Renal cortical epithelial cell (primary cell): ENCODE data around the gene RFT1. TPM values are rescaled to one million over a fixed set of nuclear protein-coding genes. Genes with fewer than 3 reads are reported as not detected.
"Not testable (repeated sequence)": the region's sequence is repeated elsewhere in the genome, so short reads cannot be mapped to it uniquely, and the experiment has no call there.

Experiments
- DNase-seq: peaks from one replicate; pipeline ENCODE4 v3.0.0-alpha.2; 2011; ENCODE audit warnings: low read depth
- total RNA-seq: library from RNA; depleted of rRNA; stranded (reverse); fragments of >200 nt; gene quantifications from 2 replicates; pipeline ENCODE4 v1.2.3, GENCODE V29; 2014

Gene RFT1
- total RNA-seq, 1 donor from 2014 or later = 15.0 TPM

DNA sequence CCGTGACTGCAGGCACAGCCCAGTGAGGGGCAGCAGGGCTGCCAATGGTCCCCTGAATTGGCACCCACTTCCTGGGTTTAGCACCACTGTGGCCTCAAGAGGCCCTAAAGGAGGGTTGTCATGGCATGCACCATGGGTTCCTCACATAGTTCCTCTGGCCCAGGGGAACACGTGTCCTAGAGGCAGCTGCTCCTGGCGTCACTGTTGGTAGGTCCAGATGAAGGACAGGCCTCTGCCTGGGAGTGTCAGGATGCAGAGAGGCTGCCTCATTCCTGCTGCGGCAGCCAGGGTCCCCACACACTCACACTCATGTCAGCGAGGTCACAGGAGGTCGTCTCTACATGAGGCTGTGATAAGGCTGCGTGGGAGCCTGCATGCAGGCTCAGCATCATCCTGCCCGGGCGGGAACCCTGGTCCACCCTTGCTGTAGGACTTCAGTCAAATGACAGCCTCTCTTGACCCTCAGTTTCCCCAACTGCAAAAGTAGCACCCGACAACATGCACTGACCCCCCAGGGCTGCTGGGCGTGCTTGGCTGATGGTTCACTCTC is 58.3 kb downstream of the RFT1 start:
- DNase-seq = no peak

- no peak for DNase-seq
These were observed 60.7 kb downstream of the RFT1 start for GRCh38 chr3:53069422-53070068.

DNA sequence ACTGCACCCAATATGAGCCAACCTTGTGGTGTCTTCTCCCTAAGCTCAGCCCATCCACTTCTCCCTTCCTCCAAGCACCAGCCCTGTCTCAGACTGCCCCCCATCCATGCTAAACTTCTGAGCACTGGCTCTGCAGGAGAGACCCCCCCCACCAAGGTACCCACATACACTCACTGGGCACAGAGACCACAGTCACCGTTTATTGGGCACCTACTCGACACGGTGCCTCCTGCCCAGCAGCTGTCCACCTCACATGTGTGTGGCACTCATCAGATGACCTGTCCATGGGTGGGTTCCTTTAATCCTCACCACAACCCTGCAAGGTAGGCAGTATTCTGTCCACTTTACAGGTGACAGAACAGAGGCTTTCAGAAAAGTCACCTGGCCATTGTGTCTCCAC is 62.1 kb downstream of the RFT1 start:
- no peak for DNase-seq

DNA sequence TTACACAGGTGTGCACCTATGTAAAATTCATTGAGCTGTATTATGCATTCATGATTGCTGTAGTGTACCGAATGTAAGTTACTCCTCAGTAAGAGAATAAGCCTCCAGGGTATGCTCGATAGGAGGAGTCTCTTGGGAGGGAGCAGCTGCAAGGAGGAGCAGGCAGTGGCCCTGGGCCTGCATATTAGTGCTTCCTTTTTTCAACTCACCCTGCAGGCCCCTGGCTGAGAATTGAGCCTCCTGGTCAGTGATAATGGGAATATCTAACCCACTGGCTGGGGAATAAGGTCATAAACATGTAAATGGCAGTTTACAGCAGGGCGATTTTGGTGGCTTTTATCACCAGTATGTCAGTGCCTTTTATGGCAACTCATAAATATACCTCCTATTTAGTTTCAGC is 62.7 kb downstream of the RFT1 start:
- no peak for DNase-seq

GRCh38 chr3:53065841-53066480 is 64.3 kb downstream of the RFT1 start:
- DNase-seq = no peak

DNA sequence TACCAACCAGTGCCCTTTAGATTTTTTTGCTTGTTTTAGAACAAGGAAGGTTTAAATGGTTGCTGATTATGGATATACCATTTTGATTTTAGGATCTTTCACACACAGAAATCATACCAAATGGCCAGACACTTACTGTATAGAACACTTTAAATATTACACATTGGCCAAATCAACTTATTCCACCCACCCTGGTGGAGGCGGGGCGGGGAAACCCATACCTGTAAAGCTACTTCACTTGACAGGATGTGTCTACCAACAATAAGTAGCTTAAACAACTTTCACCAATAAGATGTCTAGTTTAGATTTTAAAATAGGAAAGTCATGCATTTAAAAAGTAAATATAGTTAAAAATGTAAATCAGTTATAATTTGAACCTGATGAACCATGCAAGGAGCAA is 67.3 kb downstream of the RFT1 start:
- no peak for DNase-seq

- DNase-seq = peak; percentile 26
These were observed 73.8 kb downstream of the RFT1 start for GRCh38 chr3:53056442-53056841.

- DNase-seq = not testable (repeated sequence)
These were observed 76.0 kb downstream of the RFT1 start for GRCh38 chr3:53054233-53054632.

DNA sequence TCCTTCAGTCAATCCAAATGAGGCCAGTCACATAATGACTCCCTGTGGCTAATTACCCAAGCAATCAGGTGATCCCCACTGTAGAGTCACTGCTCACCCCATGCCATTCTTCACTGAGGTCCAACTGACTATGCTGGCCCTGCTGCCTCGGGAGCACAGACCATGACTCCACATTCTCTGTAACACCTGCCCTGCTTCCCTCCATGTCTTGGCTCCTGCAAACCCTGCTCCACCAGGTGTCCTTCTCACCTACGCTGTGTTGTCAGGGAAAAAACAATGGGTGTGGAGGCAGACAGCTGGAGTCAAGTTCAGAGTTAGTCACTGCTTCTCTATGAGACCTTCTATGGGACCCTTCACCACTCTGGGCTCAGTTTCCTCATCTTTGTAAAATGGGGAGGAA is 78.3 kb downstream of the RFT1 start:
- DNase-seq = no peak

- no peak for DNase-seq
These were observed 80.2 kb downstream of the RFT1 start for GRCh38 chr3:53049987-53050386.

- no peak for DNase-seq
These were observed 83.8 kb downstream of the RFT1 start for GRCh38 chr3:53046171-53047170.

DNA sequence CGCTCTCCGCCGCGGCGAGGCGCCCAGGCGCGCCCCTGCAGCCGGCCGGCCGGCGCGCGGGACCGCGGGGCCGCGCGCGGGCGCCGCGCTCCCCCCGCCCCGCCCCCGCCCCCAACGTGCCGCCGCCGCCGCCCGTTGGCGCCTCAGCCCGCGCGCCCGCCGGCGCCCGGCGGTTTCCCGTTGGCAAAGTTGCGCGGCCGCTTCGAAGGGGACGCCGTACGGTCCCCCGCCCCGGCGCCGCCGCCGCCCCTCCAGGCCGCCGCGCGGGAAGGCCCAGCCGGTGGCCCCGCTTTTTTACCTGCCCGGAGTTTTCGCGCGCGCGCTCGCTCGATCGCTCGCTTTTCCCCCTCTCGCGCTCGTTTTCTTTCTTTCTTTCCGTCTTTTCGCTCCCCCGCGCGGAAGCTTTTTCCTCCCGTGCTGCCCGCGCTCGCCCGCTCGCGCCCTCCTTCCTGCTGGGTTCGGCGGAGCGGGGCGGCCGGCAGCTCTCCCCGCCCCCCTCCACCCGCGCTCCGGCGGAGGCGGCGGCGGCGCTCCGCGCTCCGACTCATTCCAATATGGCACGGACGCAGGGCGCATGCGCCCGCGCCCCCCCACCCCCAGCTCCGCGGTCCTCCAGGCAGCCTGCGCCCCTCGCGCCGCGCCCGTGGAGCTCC is 84.6 kb downstream of the RFT1 start, which contains the start of gene SFMBT1:
Gene SFMBT1, minus strand, starts transcription at position 556 of the 653 bp plus-strand sequence. CDS start 76,945 bp downstream, outside the sequence.
- DNase-seq = no peak

GRCh38 chr3:53044711-53045517 is 85.3 kb downstream of the RFT1 start:
- peak; percentile 26 for DNase-seq

- DNase-seq = peak; percentile 22
These were observed 85.9 kb downstream of the RFT1 start for GRCh38 chr3:53044371-53044710.

DNA sequence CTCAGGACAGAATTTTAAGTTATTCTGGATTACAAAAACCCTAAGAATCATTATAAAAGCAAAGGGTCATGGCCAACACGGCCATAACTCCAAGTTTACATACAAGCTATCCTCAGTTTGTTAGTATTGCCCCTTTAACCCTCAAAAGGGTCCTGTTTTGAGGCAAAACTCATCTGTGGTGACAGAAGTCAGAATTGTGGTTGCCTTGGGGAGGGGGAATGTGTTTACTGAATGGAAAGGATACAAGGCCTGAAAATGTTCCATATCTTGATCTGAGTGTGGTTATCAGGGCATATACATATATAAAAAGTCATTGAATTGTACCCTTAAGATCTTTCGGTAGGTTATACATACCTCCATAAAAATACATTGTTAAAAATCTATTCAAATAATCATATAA is 86.5 kb downstream of the RFT1 start:
- no peak for DNase-seq

GRCh38 chr3:53042651-53043050 is 87.6 kb downstream of the RFT1 start:
- DNase-seq = no peak

DNA sequence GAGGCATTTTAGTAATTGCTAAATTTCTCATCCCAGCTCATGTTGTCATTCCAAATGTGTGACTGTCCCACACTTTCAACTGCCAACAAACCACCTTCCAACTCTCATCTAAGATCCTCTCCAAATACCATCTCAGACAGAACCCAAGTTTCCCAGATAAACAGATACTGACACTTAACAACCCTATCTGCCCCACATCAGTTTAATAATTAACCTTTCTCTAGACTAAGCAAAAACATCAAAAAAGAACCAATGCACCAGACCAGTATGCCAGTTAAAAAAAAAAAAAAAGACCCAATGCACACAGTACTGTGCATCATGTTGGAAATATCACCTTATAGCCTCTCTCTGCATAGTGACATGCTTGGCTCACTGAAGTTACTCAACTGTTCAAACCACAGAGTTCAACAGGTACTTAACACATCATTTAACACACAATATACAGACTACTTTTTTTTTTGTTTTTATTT is 89.8 kb downstream of the RFT1 start:
- peak; percentile 90 for DNase-seq

- no peak for DNase-seq
These were observed 90.9 kb downstream of the RFT1 start for GRCh38 chr3:53039376-53039752.

DNA sequence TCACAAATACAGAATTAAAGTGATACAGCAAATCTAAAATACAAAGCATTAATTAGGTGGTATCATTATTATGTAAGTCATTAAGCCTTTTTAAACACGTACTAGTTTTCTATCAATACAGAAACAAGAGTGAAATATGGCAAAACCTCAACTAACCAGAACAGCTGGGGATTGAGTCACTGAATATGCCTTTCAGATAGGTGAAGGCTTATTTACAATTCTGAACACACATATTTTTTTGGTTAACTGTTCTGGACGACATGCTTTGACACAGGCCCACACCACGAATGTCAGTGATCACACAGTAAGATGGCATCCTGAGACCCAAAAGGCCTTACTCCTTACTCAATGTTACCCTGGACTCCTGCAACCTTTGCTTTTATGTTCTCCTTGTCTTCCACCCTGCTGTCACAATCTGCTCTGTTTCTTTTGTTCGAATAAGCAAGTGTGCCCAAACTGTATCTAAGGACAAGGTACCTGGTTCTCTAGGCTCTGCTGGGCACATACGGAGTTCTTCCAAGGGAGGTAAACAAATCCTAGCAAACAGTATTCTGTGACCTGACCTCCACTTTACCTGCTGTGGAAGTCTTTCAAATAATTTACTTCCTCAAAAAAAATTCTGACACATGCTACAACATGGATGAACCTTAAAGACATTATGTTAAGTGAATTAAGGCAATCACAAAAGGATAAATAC is 91.4 kb downstream of the RFT1 start:
- no peak for DNase-seq
